ENCODE measurements around the gene PKP4.
"Not testable (repeated sequence)": the region's sequence is repeated elsewhere in the genome, so short reads cannot be mapped to it uniquely, and the experiment has no call there.

Gene PKP4

DNA sequence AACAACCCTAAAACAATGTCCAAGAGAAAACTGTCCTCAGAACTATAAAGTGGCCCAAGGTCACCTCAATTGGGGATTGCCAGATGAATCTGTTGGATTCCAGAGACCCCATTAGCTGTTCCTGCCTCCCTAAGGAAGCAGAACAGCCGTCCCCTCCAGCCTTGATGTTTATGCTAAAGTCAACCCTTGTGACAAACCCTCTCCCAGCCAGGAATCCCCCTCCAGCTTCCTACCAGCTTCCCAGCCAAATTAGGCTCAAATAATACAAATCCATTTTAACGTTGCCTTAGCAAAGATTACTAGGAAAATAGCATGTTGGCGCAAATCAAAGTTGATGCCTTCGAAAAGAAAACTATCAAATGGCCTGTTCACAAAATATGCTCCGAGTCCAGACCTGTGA, 232.6 kb downstream of the PKP4 start:
- no peak for DNase-seq

DNA sequence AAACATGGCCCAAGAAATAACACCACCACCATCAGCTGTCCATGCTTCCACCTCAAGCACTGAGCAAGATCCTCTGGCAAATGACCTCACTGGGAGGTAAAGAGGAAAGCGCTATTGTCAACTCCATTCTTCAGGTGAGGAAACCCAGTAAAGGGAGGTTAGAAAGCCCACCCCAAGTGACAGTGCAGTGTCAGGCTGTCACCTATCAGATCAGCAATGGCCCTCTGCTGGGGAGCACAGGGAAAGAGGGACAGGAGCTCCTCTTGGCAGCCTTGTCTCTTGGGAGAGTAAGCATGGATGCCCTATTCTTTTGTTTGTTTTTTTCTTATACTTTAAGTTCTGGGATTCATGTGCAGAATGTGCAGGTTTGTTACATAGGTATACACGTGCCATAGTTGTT, 234.1 kb downstream of the PKP4 start:
- DNase-seq = no peak

DNA sequence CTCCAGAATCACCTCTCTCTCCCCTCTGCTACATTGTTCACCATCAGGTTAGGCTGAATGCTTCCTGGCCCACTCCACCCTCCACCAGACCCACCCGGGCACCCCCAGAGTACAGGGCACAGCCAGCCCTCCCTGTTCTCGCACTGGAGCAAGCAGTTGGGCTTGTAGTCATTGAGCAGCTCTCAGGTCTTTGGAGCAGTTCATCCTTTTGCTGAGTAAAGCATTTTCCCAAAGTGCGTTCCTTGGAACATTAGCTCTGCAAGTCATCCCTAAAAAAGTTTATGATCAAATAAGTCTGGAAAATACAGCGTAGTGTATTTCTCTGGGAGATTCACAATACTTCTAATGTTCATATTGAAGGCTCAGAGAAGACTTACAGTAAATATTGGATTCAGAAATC, 234.9 kb downstream of the PKP4 start:
- DNase-seq = no peak

DNA sequence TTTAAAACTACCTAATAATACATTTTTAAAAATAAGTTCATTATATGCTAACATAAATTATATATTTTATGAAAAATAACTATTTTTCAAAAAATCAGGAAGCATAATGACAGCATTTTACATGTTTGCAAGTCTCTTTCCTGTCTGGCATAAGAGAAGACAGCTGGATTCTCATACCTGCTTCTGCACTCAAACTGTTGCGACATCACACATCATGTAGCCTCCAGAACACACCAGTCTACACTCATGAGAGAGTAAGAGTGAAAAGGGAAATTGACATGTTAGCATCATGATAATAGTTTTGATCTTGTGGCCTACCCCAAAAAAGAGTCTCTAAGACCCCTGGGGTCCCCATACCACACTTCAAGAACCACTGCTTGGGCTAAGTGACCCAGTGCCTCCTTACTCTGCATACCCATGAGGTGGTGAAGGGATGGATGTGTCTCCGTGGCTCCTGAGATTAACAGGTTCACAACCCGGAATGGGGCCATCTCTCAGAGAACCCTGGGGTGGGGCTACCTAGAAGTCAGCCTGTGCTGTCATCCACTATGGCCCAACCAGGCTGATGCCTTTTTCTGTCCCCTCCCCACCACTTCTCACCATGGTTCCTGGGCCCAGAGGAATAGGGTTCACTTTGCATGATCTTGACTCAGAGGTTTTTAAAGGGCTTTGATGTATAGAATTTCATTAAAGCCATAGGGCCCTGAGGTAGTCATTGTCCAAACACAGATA, 235.8 kb downstream of the PKP4 start:
- no peak for DNase-seq

DNA sequence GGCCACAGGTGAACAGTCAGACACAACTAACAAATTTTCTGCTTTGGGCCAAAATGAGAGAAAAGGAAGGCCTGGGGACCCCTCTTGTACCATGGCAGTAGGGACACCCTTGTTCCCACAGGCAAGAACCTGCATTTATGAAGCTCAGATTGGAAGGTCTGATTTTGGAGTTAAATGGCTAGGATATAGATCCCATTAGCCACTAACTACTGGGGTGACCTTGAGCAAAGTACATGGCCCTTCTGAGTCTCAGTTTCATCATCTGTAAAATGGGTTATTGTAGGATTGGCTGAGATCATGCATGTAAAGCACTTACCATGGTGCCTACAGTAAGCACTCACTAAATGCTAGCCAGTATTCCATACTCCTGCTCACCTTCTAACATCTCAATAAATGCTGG, 236.7 kb downstream of the PKP4 start:
- no peak for DNase-seq

DNA sequence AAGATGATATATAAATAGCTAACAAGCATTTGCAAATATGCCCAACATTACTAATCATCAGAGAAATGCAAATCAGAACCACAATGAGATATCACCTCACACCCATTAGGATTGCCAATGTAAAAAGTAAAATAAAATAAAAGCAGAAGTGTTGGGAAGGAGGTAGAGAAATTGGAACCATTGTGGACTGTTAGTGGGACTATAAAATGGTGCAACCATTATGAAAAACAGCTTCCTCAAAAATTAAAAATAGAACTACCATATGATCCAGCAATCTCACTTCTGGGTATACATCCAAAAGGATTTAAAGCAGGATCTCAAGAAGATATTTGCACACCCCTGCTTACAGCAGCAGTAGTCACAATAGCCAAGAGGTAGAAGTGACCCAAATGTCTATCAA, 238.6 kb downstream of the PKP4 start:
- DNase-seq = no peak

DNA sequence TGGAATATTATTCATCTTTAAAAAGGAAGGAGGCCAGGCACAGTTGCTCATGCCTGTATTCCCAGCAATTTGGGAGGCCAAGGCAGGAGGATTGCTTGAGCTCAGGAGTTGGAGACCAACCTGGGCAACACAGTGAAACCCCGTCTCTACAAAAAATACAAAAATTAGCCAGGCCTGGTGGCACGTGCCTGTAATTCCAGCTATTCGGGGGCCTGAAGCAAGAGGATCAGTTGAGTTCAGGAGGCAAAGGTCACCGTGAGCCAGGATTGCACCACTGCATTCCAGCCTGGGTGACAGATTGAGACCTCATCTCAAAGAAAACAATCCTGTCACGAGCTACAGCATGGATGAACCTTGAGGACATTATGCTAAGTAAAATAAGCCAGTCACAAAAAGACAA, 239.0 kb downstream of the PKP4 start:
- not testable (repeated sequence) for DNase-seq

DNA sequence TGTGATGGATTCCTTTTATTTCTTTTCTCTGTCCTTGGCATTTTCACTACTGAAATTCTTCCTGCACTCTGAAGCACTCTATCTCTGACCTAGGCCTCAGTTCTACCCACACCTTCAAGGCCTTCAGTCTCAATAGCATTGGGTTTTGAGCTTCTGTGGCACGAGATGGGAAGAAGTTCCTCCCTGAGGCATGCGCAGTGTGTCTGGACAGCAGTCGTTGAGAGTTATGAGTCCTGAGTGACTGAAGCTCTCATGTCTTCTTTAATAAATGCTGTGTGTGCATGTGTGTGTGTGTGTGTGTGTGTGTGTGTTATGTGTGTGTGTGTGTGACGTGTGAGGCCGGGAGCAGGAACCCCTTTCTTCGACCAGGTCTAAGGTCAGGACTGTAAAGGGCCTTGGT, 242.6 kb downstream of the PKP4 start:
- no peak for DNase-seq

DNA sequence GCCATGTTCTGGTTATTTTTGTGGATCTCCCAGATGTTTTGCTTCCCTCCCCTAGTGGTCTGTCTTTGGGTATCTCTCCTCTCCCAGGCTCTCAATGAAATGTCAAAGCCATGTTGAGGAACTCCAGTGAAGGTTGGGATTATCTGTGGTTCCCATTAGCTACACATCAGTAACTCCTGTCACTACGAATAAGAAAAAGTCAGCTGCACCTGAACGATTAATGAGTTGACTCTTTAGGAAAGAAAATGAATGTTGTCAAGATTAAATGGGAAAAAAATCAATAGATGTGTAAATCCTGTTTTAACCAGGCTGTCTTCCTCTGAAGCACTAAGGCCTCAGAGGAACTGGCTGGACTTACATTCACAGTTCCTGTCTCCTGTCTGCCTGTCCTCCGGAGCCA, 244.3 kb downstream of the PKP4 start:
- no peak for DNase-seq

DNA sequence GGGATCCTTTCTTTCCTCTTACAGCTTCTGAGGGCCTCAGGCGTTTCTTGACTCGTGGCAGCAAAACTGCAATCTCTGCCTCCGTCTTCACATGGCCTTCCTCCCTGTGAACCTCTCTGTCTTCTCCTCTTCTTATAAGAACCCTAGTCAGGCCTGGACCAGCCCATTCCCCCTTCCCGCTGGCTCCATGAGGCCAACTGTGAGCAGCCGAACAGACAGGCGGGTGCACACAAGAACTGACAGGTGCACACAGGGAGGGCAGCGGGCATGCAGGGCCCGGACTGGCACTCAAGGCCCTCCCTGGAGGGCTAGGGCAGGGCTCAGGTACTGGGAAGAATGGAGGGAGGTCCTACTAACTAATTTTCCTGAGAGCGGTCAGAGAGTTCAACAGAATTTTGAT, 246.0 kb downstream of the PKP4 start:
- DNase-seq = no peak

DNA sequence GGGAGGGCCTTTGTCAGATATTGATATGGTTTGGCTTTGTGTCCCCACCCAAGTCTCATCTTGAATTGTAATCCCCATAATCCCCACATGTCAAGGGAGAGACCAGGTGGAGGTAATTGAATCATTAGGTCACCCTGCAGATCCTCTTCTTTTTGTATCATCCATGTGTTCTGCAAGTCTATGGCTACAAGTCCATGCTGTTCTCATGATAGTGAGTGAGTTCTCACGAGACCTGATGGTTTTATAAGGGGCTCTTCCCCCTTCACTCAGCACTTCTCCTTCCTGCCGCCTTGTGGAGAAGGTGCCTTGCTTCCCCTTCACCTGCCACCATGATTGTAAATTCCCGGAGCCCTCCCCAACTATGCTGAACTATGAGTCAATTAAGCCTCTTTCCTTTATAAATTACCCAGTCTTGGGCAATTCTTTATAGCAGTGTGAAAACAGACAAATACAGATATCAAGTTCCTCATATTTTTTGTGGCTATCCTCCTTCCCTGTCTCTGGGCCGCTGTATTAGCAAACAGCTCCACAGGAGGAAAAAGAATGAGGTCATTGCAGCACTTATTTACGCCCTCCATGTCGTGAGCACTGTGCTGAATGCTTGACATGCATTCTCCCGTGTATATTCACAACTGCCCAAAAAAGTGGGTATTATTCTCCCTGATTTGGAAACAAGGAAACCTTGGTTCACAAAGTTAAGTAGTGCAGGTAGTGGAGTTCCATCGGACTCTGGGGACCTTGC, 248.1 kb downstream of the PKP4 start:
- not testable (repeated sequence) for DNase-seq

DNA sequence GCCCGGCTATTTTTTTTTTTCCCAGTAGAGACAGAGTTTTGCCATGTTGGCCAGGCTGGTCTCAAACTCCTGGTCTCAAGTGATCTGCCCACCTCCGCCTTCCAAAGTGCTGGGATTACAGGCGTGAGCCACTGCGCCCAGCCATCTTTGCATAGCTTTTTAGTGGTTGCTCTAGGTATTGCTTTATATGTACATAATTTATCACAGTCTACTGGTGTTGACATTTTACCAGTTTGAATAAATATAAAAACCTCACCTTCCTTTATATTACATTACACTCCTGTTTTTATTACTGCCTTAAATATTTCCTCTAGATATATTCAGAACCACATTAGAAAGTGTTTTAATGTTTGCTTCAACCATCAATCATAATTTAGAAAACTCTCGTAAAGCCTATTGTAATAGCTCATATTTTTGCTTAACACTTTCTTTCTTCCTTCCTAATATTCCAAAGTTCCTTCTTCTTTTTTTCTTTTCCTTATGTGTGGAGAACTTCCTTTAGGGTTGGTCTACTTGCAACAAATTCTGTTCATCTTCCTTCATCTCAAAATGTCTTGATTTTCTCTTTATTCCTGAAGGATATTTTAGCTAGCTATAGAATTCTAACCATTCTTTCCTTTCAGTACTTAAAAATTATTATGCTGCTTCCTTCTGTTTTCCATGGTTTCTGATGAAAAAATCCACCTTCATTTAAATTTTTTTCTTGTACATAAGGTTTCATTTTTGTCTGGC, 256.2 kb downstream of the PKP4 start:
- no peak for DNase-seq

DNA sequence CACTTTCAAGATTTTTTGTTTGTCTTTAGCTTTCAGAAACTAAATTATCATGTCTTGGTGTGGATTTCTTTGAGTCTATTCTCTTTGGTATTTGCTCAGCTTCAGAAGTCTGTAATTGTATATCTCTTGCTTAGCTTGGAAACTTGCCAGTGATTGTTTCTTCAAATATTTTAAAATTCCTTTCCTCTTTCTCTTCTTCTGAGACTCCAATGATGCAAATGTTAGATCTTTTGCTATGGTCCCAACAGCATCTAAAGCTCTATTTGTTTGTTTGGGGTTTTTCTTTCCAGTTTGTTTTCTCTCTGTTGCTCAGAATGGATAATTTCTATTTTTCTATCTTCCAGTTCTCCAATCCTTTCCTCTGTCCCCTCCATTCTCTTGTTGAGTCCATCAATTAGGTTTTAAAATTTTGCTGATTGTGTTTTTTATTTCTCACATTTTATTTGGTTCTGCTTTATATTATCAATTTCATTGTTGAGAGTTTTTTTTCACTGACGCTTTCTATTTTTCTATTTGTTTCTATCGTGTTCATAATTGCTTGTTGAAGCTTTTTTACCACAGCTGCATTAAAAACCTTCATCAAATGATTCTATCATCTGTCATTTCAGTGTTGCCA, 256.9 kb downstream of the PKP4 start:
- DNase-seq = no peak

DNA sequence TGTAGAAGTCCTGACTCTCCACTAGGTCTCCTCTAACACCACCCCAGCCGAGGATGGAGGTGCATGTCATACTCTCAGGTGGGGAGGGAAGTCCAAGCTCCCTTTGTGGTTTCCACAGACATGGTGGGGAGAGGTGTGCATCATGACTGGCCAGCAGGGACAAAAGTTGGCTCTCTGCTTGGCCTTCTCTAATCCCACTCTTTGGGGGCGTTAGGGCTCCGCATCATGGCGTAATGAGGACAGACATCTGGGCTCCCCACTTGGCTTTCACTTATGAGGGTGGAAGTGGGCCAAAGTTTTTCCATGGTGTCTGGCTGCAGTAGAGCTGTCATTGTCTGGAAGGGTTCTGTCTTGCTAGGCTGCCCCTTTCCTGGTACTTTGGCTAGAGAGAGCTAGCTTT, 257.7 kb downstream of the PKP4 start:
- no peak for DNase-seq

DNA sequence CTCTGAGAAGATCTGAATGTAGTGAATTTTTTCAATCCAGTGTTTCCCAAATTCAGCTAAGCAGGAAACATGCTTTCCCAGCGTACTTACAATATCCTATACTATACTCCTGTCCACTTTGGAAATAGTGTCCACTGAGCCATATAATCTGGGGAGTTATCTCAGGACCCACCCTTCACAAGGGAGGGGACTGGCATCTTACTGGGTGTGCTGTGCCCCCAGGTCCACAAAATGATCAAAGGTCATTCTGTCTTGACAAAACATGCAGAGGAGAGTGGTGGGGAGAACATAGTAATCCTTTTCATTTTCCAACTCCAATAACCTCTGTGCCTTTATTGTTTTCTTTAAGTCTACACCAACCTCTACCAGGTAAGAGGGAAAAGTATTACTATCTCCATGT, 258.6 kb downstream of the PKP4 start:
- no peak for DNase-seq

DNA sequence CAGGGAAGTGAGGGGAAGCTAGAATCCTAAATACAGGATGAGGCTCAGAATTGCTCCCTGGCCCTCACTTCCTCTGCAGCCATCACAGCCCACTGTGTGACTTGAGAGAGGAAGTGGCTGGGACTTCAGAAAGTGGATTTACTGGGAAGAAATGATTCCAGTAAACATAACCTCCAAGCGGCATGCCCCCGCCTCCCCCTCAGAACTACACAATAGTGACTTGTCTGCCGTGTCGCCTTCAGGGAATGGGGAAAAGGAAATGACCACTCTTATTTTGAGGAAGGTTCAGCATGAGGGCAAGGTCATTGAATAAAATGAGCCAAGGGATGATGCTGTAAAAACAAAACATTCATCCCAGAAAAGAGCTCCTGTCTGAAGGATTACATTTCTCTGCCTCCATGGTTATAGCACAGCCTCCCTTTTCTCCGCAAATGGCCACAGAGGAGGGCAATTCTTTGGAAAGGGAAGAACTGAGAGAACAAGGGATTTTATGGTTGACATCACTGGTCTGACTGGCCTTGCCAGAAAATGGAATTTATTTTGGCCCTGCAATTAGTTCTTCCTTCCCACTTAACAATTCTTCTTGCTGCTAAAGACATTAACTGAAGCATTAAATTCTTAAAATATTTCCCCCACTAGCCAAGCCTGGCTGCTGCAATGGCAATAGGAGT, 259.5 kb downstream of the PKP4 start:
- DNase-seq = no peak

DNA sequence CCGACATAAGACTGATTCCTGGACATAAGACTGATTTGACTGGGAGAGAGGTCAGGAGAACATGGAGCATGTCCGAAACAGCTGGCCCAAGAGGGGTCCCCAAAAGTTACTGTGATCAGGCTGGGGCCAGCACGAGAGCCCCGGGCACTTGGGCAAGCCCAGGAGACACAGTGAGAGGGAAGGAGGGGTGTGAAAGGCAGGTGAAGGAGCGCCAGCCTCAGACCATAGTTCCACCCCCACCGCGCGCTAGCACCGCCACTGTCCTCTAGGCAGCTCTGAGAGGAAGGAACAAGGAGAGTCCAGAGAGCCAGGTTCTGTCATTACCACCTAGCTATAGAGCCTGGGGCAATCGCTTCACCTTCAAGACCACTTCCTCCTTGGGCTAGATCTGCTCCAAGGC, 260.2 kb downstream of the PKP4 start:
- DNase-seq = no peak

DNA sequence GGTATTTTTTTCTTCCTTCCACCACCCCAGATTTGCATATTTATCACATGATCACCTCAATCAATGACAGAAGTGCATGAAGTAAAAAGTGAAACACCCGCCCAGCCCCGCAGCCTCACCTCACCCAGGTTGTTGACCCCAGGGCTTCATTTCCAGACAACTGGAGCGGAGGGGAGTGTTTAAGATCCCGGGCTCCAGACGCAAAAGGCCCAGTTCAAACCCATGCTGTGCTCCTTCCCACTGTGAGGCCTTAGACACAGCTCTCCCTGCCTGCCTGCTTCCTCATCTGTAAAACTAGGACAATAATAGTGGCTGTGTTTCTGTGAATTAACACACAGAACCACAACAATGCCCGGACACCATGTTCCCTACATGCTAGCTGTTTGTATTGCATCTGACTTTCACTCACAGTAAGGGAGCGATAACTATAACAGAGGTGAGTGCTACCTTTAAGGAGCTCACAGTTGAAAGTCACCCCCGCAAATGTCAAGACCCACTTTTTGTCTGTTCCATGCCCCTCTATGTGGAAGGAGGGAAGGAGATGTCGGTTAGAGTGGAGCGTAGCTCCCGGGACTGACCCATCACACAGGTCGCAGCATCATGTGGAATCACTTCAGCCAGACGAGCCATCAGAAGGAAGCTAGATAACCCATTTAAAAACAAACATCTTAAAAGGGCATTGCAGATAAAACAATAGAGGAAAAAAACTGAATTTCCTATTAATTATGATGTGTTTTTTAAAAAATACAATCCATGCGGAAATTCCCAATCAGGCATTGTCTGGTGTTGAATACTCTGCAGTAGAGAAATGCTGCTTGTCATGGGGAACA, 260.8 kb downstream of the PKP4 start:
- DNase-seq = no peak

DNA sequence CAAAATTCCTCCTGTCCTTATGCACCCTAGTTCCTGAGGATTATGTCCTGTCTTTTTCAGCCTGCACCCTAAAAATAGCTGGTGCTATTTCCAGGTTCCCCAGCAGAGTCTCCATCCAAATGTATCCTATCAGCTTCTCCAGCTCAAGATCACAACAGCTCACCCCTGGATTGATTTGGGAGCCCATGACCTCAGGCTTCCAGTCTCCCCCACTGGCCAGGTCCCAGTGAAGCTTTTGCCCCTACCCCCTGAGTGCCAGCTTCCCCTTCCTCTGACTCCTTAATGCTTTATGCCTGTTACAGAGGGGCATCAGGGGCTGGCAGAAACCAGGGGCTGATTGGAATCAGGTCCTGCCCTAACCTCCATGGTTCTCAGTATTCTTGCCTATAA, 261.4 kb downstream of the PKP4 start:
- no peak for DNase-seq

DNA sequence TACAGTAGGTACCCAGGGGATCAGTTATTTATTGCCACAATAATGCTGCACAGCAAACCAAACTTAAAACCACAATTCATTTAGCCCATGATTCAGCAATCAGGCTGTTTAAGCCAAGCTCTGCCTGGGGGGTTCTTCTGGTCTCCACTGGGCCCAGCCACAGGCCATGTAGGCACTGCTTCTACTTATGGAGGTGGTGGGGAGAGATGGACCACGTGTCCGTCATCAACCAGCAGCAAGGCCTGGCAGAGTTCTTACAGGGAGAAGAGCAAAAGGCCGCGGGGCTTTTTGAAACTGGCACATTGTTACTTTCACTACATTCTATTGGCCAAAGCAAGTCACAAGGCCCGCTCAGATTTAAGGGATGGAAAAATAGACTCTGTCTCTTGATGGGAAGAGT, 262.1 kb downstream of the PKP4 start:
- no peak for DNase-seq

DNA sequence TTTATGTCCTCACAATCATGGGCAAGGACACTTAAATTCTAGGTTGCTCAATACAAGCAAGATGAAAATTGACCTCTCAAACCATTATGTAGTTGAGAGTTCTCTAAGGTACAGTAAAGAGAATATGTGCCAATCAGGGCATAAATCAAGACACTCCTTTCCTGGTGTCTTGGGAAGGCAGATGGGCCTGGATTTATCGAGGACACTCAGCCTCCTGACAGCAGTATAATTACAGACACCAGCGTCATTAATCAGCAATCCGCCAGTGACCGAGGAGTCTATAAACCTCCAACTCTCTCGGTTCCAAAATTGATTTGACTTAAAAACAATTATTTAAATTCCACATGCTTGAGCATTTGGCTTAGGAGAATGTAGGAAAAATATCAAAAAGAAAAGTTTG, 262.7 kb downstream of the PKP4 start:
- DNase-seq = no peak
